OCI-LY1 (cell line): Measurements from ENCODE around the gene GNAQ.

ENCODE experiments used
- H2AFZ ChIP-seq: fragments of 200-600 bp; sonication (generic), shearing (Covaris generic); 2 replicates; pipeline ENCODE4 v1.6.0; 2014; ENCODE audit warnings: antibody characterized with exemption, mild to moderate bottlenecking, low read length
- H3F3A ChIP-seq: fragments of 200-600 bp; sonication (generic), shearing (Covaris generic); 2 replicates; pipeline ENCODE4 v1.6.0; 2014; ENCODE audit warnings: mild to moderate bottlenecking, antibody characterized with exemption, low read length, moderate library complexity; ENCODE audit not compliant: insufficient read depth
- H3K27ac ChIP-seq: fragments of 200-600 bp; sonication (generic); 2 replicates; pipeline ENCODE4 v1.5.1; 2014; ENCODE audit warnings: low read length, mixed run types, mild to moderate bottlenecking, low read depth; ENCODE audit not compliant: poor library complexity, severe bottlenecking
- H3K27me3 ChIP-seq: fragments of 200-600 bp; sonication (generic); 2 replicates; pipeline ENCODE4 v1.6.0; 2014; ENCODE audit warnings: antibody characterized with exemption, mild to moderate bottlenecking, low read length, moderate library complexity; ENCODE audit not compliant: insufficient read depth
- H3K36me3 ChIP-seq: fragments of 200-600 bp; sonication (generic); 2 replicates; pipeline ENCODE4 v1.6.1; 2014; ENCODE audit warnings: mild to moderate bottlenecking, antibody characterized with exemption, low read length, moderate library complexity, mixed read lengths; ENCODE audit not compliant: insufficient read depth
- H3K4me1 ChIP-seq: fragments of 200-600 bp; sonication (generic); 2 replicates; pipeline ENCODE4 v1.5.1; 2014; ENCODE audit warnings: mild to moderate bottlenecking, low read length, moderate library complexity; ENCODE audit not compliant: insufficient read depth, severe bottlenecking
- H3K4me2 ChIP-seq: fragments of 200-600 bp; sonication (generic), shearing (Covaris generic); 2 replicates; pipeline ENCODE4 v1.6.1; 2014; ENCODE audit warnings: low read length
- H3K4me3 ChIP-seq: fragments of 200-600 bp; sonication (generic); 2 replicates; pipeline ENCODE4 v1.5.1; 2014; ENCODE audit warnings: low read length, low read depth, mild to moderate bottlenecking, mixed read lengths; ENCODE audit not compliant: poor library complexity, severe bottlenecking
- H3K79me2 ChIP-seq: fragments of 200-600 bp; shearing (Covaris generic); 2 replicates; pipeline ENCODE4 v1.6.1; 2016; ENCODE audit warnings: mixed run types, low read length, mixed read lengths; ENCODE audit not compliant: insufficient read depth
- H3K9ac ChIP-seq: fragments of 200-600 bp; sonication (generic), shearing (Covaris generic); 2 replicates; pipeline ENCODE4 v1.6.1; 2014; ENCODE audit warnings: mild to moderate bottlenecking, low read length, mixed read lengths
- H3K9me2 ChIP-seq: fragments of 200-600 bp; sonication (generic), shearing (Covaris generic); 2 replicates; pipeline ENCODE4 v1.6.1; 2014; ENCODE audit warnings: low read depth, mild to moderate bottlenecking, low read length, mixed read lengths
- H3K9me3 ChIP-seq: fragments of 200-600 bp; shearing (Covaris generic); 2 replicates; pipeline ENCODE4 v1.6.1; 2014; ENCODE audit warnings: low read length, mixed read lengths
- H4K20me1 ChIP-seq: fragments of 200-600 bp; sonication (generic), shearing (Covaris generic); 2 replicates; pipeline ENCODE4 v1.6.0; 2016; ENCODE audit warnings: mild to moderate bottlenecking, low read length; ENCODE audit not compliant: insufficient read depth
- CTCF ChIP-seq: fragments of 200-600 bp; sonication (generic), shearing (Covaris generic); IDR thresholded peaks from 2 replicates; pipeline ENCODE4 v1.5.1; 2017; ENCODE audit warnings: mild to moderate bottlenecking, antibody characterized with exemption, low read length, moderate library complexity, mixed read lengths
- EZH2 ChIP-seq: fragments of 200-600 bp; sonication (generic), shearing (Covaris generic); IDR thresholded peaks from 2 replicates; pipeline ENCODE4 v1.8.0; 2017; ENCODE audit warnings: borderline replicate concordance, mixed run types, mild to moderate bottlenecking, antibody characterized with exemption, low read length, moderate library complexity, mixed read lengths

Gene GNAQ

GRCh38 chr9:77851882-77852595 lies 179.6 kb downstream of the GNAQ start:
- H3K4me3 ChIP-seq: no peak overlapping the region
- H3K4me2 ChIP-seq: no peak overlapping the region
- no peak overlapping the region for H3K27ac ChIP-seq
- no peak for TF ChIP-seq CTCF
- TF ChIP-seq EZH2: no peak
- no peaks in the 10 kb centered on the region for H3K27me3 ChIP-seq
- H3F3A ChIP-seq: no peaks in the 10 kb centered on the region
- H3K79me2 ChIP-seq: no peaks in the 10 kb centered on the region
- H3K4me1 ChIP-seq: no peaks in the 10 kb centered on the region
- no peaks in the 10 kb centered on the region for H3K9me2 ChIP-seq
- no peaks in the 10 kb centered on the region for H3K36me3 ChIP-seq
- H4K20me1 ChIP-seq: no peaks in the 10 kb centered on the region
- H3K9me3 ChIP-seq: no peaks in the 10 kb centered on the region
- no peak overlapping the region for H2AFZ ChIP-seq
- H3K9ac ChIP-seq: no peak overlapping the region

- Histone ChIP-seq H3F3A (no peaks in the 10 kb centered on the region), H3K9me3 (no peaks in the 10 kb centered on the region), H3K4me1 (no peaks in the 10 kb centered on the region), H3K36me3 (no peaks in the 10 kb centered on the region), H3K27me3 (no peaks in the 10 kb centered on the region), H3K4me2 (no peak overlapping the region), H2AFZ (no peak overlapping the region), H3K9me2 (no peaks in the 10 kb centered on the region), H3K9ac (no peak overlapping the region), H3K4me3 (no peak overlapping the region), H3K27ac (no peak overlapping the region), H3K79me2 (no peaks in the 10 kb centered on the region), H4K20me1 (no peaks in the 10 kb centered on the region)
- TF ChIP-seq EZH2 (no peak), CTCF (no peak)
Observed at GRCh38 chr9:77848897-77849296, 182.7 kb downstream of the GNAQ start.

- H3K9ac ChIP-seq: no peak overlapping the region
- no peaks in the 10 kb centered on the region for H3K9me2 ChIP-seq
- H3K4me1 ChIP-seq: no peaks in the 10 kb centered on the region
- no peak overlapping the region for H3K27ac ChIP-seq
- H3F3A ChIP-seq: no peaks in the 10 kb centered on the region
- H3K27me3 ChIP-seq: no peaks in the 10 kb centered on the region
- TF ChIP-seq CTCF (no peak), EZH2 (no peak)
- H3K4me3 ChIP-seq: no peak overlapping the region
- H3K4me2 ChIP-seq: no peak overlapping the region
- H4K20me1 ChIP-seq: no peaks in the 10 kb centered on the region
- no peaks in the 10 kb centered on the region for H3K36me3 ChIP-seq
- no peaks in the 10 kb centered on the region for H3K79me2 ChIP-seq
- no peak overlapping the region for H2AFZ ChIP-seq
- H3K9me3 ChIP-seq: no peaks in the 10 kb centered on the region
Observed at GRCh38 chr9:77848404-77848803, 183.2 kb downstream of the GNAQ start.
